Breast epithelium (tissue), 3 donors: ENCODE data around the gene GLIS1.

ENCODE experiments used
- CTCF ChIP-seq, 3 donors: fragments of 450-650 bp; IDR thresholded peaks; one replicate each; pipeline ENCODE4 v1.5.1; 2016 to 2017; ENCODE audit warnings: antibody characterized with exemption in 3 of 3, mild to moderate bottlenecking in 3 of 3, moderate library complexity in 3 of 3
- POLR2A ChIP-seq: fragments of 450-650 bp; IDR thresholded peaks from one replicate; pipeline ENCODE4 v1.6.1; 2016; ENCODE audit warnings: antibody characterized with exemption, mild to moderate bottlenecking, moderate library complexity

GRCh38 chr1:53546409-53547155 is 192.4 kb downstream of the GLIS1 start:
- TF ChIP-seq POLR2A (no peak), CTCF (IDR thresholded peaks at IDR 0.05) (no peak)
